ENCODE measurements around the gene CBLN3. TPM values are rescaled to one million over a fixed set of nuclear protein-coding genes. Genes with fewer than 3 reads are reported as not detected.
"Not testable (repeated sequence)": the region's sequence is repeated elsewhere in the genome, so short reads cannot be mapped to it uniquely, and the experiment has no call there.

The CBLN3 gene
- total RNA-seq (10 to 100 TPM in 1 of 5 experiments, 1 to 10 TPM in 4; 2.0 to 13.9 (median 2.9) TPM), polyA plus RNA-seq (under 1 TPM in 1 of 2 donors, not detected in 1; 0.24 TPM), total RNA-seq (3.5 reads per million, percentile 18 among the genes with 10 or more reads in this experiment)

DNA sequence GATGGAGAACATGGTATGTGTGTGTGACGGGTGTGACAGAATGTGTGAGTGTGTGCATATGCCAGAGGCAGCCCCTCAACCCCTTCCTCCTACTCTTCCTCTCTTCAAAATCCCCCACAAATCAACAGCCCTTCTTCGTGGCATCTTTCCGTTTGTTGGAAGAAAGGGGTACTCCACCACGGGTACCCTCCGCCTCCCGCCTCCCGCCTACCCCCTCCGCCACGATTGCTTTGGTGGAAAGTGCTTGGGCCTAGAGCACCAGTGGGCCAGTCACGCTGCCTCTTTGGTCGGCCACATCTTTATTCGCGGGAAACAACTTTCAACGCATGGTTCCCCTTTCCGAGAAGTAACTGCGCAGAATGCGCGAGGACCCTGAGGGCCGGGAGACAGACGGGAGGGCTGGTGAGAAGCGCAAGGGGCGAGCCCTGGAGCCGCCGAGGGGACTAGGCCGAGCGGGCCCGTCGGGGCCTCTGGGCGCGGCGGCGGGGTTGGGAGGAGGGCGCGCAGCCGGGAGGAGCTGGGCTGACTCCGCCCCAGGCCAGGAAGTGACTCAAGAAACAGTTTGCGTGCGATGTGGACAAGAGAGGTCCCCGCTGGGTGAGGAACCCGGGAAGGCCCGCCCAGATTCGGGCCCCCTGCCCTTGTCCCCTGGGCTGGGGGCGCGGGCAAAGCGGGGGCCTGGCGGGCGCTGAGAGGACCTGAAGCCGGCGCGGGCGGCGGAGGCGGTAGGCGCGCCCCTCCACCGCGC is at the start of gene CBLN3, which contains the start of gene KHNYN:
Gene CBLN3 (minus strand): TSS at position 274 of the 748 bp plus-strand sequence. CDS start 614 bp downstream, outside the sequence.
Gene KHNYN (plus strand): TSS at position 560 of the 748 bp plus-strand sequence. CDS start 777 bp downstream, outside the sequence.
- Mint-ChIP-seq H3K27me3 (no peaks in the 10 kb centered on the region), H3K4me3 (peak within 1 kb of the TSS; percentile 82 to 96 (median 91)), H3K4me1 (peaks cover 24 to 59% (median 58%) of the 10 kb centered on the region in 7 donors), H3K36me3 (peaks cover 4 to 26% (median 8%) of the 10 kb centered on the region in 5 donors), H3K9me3 (peaks cover 0 to 3% (median 0%) of the 10 kb centered on the region in 11 donors), H3K27ac (peak within 1 kb of the TSS; percentile 91 to 99 (median 98))
- ChIA-PET CTCF (interaction anchor here (0.5 to 10.1 kb wide), 6 partner anchors 12 to 187 kb away, joined by 3 to 317 read pairs (median 12); partner anchors contain the start of genes ADCY4, CIDEB, LTB4R and LTB4R2), POLR2A (interaction anchor here (0.6 to 15.7 kb wide), 23 partner anchors 8 to 323 kb away, joined by 3 to 293 read pairs (median 7); partner anchors contain the start of genes ADCY4, CHMP4A, CIDEB and DCAF11)
- Histone ChIP-seq H3K4me3 (ENCODE audit: low read length) (peak within 1 kb of the TSS; percentile 96), H3K4me1 (ENCODE audit: control insufficient read depth in 2 of 2, insufficient read depth in 2 of 2, low read length in 2 of 2) (peaks cover 22 to 47% of the 10 kb centered on the region in 2 donors), H3K27me3 (ENCODE audit: control insufficient read depth in 2 of 2, insufficient read depth in 2 of 2, low read length in 2 of 2) (no peaks in the 10 kb centered on the region), H3K9me3 (ENCODE audit: control insufficient read depth in 2 of 3, low read length in 3 of 3) (no peaks in the 10 kb centered on the region), H3K27ac (ENCODE audit: low read depth, low read length) (peak within 1 kb of the TSS; percentile 99), H3K36me3 (ENCODE audit: control insufficient read depth in 2 of 3, insufficient read depth in 3 of 3, low read length in 3 of 3) (peaks cover 0 to 29% (median 5%) of the 10 kb centered on the region in 3 experiments)
- intact Hi-C loops (cut with micrococcal nuclease) = loop anchor here (1.0 to 10.0 kb wide), 6 partner anchors 17 to 1127 kb away; partner anchors contain the start of genes EMC9 (in 1 of the 2), PABPN1 (in 1 of the 2), PPP1R3E (in 1 of the 2) and RABGGTA (in 1 of the 2)
- peak; percentile 79 to 89 (median 88) for DNase-seq
- peak; percentile 90 for ATAC-seq

GRCh38 chr14:24475261-24475660 is 45.8 kb upstream of the CBLN3 start:
- intact Hi-C loops (cut with micrococcal nuclease) = no loop called here
- peaks cover 0 to 13% (median 0%) of the 10 kb centered on the region in 11 donors for H3K9me3 Mint-ChIP-seq
- ATAC-seq (no peak), DNase-seq (no peak)
- H3K27me3 ChIP-seq (ENCODE audit: control insufficient read depth in 2 of 2, insufficient read depth in 2 of 2, low read length in 2 of 2) = no peaks in the 10 kb centered on the region
- no peaks in the 10 kb centered on the region for H3K4me1 ChIP-seq (ENCODE audit: control insufficient read depth in 2 of 2, insufficient read depth in 2 of 2, low read length in 2 of 2)
- H3K4me3 ChIP-seq (ENCODE audit: low read length) = no peak overlapping the region
- H3K27me3 Mint-ChIP-seq = peaks cover 0 to 7% (median 0%) of the 10 kb centered on the region in 5 donors
- H3K9me3 ChIP-seq (ENCODE audit: control insufficient read depth in 2 of 3, low read length in 3 of 3) = no peaks in the 10 kb centered on the region
- peaks cover 2 to 11% (median 6%) of the 10 kb centered on the region in 5 donors for H3K36me3 Mint-ChIP-seq
- no peak overlapping the region for H3K27ac ChIP-seq (ENCODE audit: low read depth, low read length)
- H3K36me3 ChIP-seq (ENCODE audit: control insufficient read depth in 2 of 3, insufficient read depth in 3 of 3, low read length in 3 of 3) = no peaks in the 10 kb centered on the region
- no peak overlapping the region for H3K4me3 Mint-ChIP-seq
- POLR2A ChIA-PET = no interaction called here
- H3K4me1 Mint-ChIP-seq = peaks cover 0 to 1% (median 0%) of the 10 kb centered on the region in 7 donors
- H3K27ac Mint-ChIP-seq = peak overlapping the region in 1 of 9 donors; percentile 43
- CTCF ChIA-PET = no interaction called here

DNA sequence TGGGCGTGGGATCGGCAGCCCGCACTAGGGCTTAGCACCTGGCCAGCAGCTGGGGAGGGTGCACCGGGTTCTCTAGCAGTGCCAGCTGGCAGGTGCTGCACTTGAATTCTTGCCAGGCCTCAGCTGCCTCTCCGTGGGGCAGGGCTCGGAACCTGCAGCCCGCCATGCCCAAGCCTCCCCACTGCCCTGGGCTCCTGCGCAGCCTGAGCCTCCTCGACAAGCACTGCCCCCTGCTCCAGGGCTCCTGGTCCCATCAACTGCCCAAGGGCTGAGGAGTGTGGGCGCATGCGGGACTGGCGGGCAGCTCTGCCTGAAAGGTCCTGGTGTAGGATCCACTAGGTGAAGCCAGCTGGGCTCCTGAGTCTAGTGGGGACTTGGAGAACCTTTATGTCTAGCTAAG is 43.7 kb upstream of the CBLN3 start:
- Mint-ChIP-seq H3K36me3 (peaks cover 0 to 11% (median 6%) of the 10 kb centered on the region in 5 donors), H3K27me3 (peaks cover 0 to 4% (median 0%) of the 10 kb centered on the region in 5 donors), H3K4me1 (peaks cover 0 to 1% (median 0%) of the 10 kb centered on the region in 7 donors), H3K27ac (no peak overlapping the region), H3K9me3 (peaks cover 0 to 12% (median 0%) of the 10 kb centered on the region in 11 donors), H3K4me3 (no peak overlapping the region)
- no peak overlapping the region for H3K27ac ChIP-seq (ENCODE audit: low read depth, low read length)
- ChIA-PET POLR2A (no interaction called here), CTCF (interaction anchor here (1.0 kb wide), 1 partner anchor 9 kb away, joined by 3 read pairs; no protein-coding TSS in a partner anchor)
- H3K36me3 ChIP-seq (ENCODE audit: control insufficient read depth in 2 of 3, insufficient read depth in 3 of 3, low read length in 3 of 3) = no peaks in the 10 kb centered on the region
- DNase-seq (no peak), ATAC-seq (no peak)
- H3K4me1 ChIP-seq (ENCODE audit: control insufficient read depth in 2 of 2, insufficient read depth in 2 of 2, low read length in 2 of 2) = no peaks in the 10 kb centered on the region
- H3K4me3 ChIP-seq (ENCODE audit: low read length) = no peak overlapping the region
- H3K27me3 ChIP-seq (ENCODE audit: control insufficient read depth in 2 of 2, insufficient read depth in 2 of 2, low read length in 2 of 2) = no peaks in the 10 kb centered on the region
- intact Hi-C loops (cut with micrococcal nuclease) = no loop called here
- H3K9me3 ChIP-seq (ENCODE audit: control insufficient read depth in 2 of 3, low read length in 3 of 3) = no peaks in the 10 kb centered on the region

DNA sequence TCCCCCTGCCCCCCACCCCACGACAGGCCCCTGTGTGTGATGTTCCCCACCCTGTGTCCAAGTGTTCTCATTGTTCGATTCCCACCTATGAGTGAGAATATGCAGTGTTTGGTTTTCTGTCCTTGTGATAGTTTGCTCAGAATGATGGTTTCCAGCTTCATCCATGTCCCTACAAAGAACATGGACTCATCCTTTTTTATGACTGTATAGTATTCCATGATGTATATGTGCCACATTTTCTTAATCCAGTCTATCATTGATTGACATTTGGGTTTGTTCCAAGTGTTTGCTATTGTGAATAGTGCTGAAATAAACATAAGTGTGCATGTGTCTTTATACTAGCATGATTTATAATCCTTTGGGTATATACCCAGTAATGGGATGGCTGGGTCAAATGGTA is 41.0 kb upstream of the CBLN3 start:
- intact Hi-C loops (cut with micrococcal nuclease) = not testable (repeated sequence)

GRCh38 chr14:24465805-24466204 is 36.3 kb upstream of the CBLN3 start:
- Histone ChIP-seq H3K27ac (ENCODE audit: low read depth, low read length) (no peak overlapping the region), H3K4me1 (ENCODE audit: control insufficient read depth in 2 of 2, insufficient read depth in 2 of 2, low read length in 2 of 2) (peaks cover 22 to 23% of the 10 kb centered on the region in 2 donors), H3K9me3 (ENCODE audit: control insufficient read depth in 2 of 3, low read length in 3 of 3) (no peaks in the 10 kb centered on the region), H3K4me3 (ENCODE audit: low read length) (no peak overlapping the region), H3K27me3 (ENCODE audit: control insufficient read depth in 2 of 2, insufficient read depth in 2 of 2, low read length in 2 of 2) (no peaks in the 10 kb centered on the region), H3K36me3 (ENCODE audit: control insufficient read depth in 2 of 3, insufficient read depth in 3 of 3, low read length in 3 of 3) (no peaks in the 10 kb centered on the region)
- ATAC-seq (no peak), DNase-seq (no peak)
- Mint-ChIP-seq H3K9me3 (peaks cover 0 to 15% (median 3%) of the 10 kb centered on the region in 11 donors), H3K4me1 (peaks cover 8 to 54% (median 32%) of the 10 kb centered on the region in 7 donors), H3K27ac (peak overlapping the region in 3 of 9 donors; percentile 2 to 87 (median 61)), H3K36me3 (peaks cover 0 to 14% (median 6%) of the 10 kb centered on the region in 5 donors), H3K27me3 (no peaks in the 10 kb centered on the region), H3K4me3 (peak overlapping the region in 5 of 10 donors; percentile 26 to 57 (median 48))
- intact Hi-C loops (cut with micrococcal nuclease) = loop anchor here in 1 of 2 donors (2.0 kb wide), 1 partner anchor 23 kb away; the partner anchor contains the start of gene SDR39U1
- ChIA-PET CTCF (no interaction called here), POLR2A (interaction anchor here (0.5 to 1.4 kb wide), 3 partner anchors 12 to 223 kb away, joined by 3 read pairs; partner anchors contain the start of gene TINF2)

More for the DNA sequence above, 41.0 kb upstream of the CBLN3 start:
- H3K4me1 ChIP-seq (ENCODE audit: control insufficient read depth in 2 of 2, insufficient read depth in 2 of 2, low read length in 2 of 2); H3K4me3 ChIP-seq (ENCODE audit: low read length); H3K4me3 Mint-ChIP-seq; H3K27me3 Mint-ChIP-seq; DNase-seq; H3K27me3 ChIP-seq (ENCODE audit: control insufficient read depth in 2 of 2, insufficient read depth in 2 of 2, low read length in 2 of 2); H3K27ac Mint-ChIP-seq; CTCF ChIA-PET; H3K9me3 ChIP-seq (ENCODE audit: control insufficient read depth in 2 of 3, low read length in 3 of 3); H3K27ac ChIP-seq (ENCODE audit: low read depth, low read length); H3K36me3 ChIP-seq (ENCODE audit: control insufficient read depth in 2 of 3, insufficient read depth in 3 of 3, low read length in 3 of 3); ATAC-seq: not testable (repeated sequence)
- peaks cover 1 to 11% (median 6%) of the 10 kb centered on the region in 5 donors for H3K36me3 Mint-ChIP-seq
- POLR2A ChIA-PET = interaction anchor here (1.5 kb wide), 1 partner anchor 14 kb away, joined by 3 read pairs; no protein-coding TSS in a partner anchor
- peaks cover 0 to 16% (median 0%) of the 10 kb centered on the region in 11 donors for H3K9me3 Mint-ChIP-seq
- peaks cover 1 to 25% (median 12%) of the 10 kb centered on the region in 7 donors for H3K4me1 Mint-ChIP-seq

GRCh38 chr14:24465368-24465767 is 35.9 kb upstream of the CBLN3 start:
- peaks cover 0 to 17% (median 6%) of the 10 kb centered on the region in 5 donors for H3K36me3 Mint-ChIP-seq
- DNase-seq = peak in 4 of 9 donors; percentile 8 to 45 (median 24)
- no peak for ATAC-seq
- POLR2A ChIA-PET = interaction anchor here (0.6 to 1.4 kb wide), 2 partner anchors 11 to 15 kb away, joined by 3 read pairs; no protein-coding TSS in a partner anchor
- peaks cover 0 to 10% (median 2%) of the 10 kb centered on the region in 11 donors for H3K9me3 Mint-ChIP-seq
- CTCF ChIA-PET = no interaction called here
- peak overlapping the region in 5 of 9 donors; percentile 2 to 87 (median 73) for H3K27ac Mint-ChIP-seq
- H3K4me1 Mint-ChIP-seq = peaks cover 9 to 57% (median 32%) of the 10 kb centered on the region in 7 donors
- Histone ChIP-seq H3K36me3 (ENCODE audit: control insufficient read depth in 2 of 3, insufficient read depth in 3 of 3, low read length in 3 of 3) (no peaks in the 10 kb centered on the region), H3K4me3 (ENCODE audit: low read length) (no peak overlapping the region), H3K4me1 (ENCODE audit: control insufficient read depth in 2 of 2, insufficient read depth in 2 of 2, low read length in 2 of 2) (peaks cover 22 to 23% of the 10 kb centered on the region in 2 donors), H3K27ac (ENCODE audit: low read depth, low read length) (no peak overlapping the region), H3K27me3 (ENCODE audit: control insufficient read depth in 2 of 2, insufficient read depth in 2 of 2, low read length in 2 of 2) (no peaks in the 10 kb centered on the region), H3K9me3 (ENCODE audit: control insufficient read depth in 2 of 3, low read length in 3 of 3) (no peaks in the 10 kb centered on the region)
- intact Hi-C loops (cut with micrococcal nuclease) = loop anchor here in 1 of 2 donors (2.0 kb wide), 1 partner anchor 23 kb away; the partner anchor contains the start of gene SDR39U1
- H3K27me3 Mint-ChIP-seq = no peaks in the 10 kb centered on the region
- peak overlapping the region in 7 of 10 donors; percentile 26 to 66 (median 47) for H3K4me3 Mint-ChIP-seq

Measured in naive thymus-derived CD4-positive, alpha-beta T cell (primary cell).